K562 (cell line): ENCODE measurements around the gene GNRHR. TPM values are rescaled to one million over a fixed set of nuclear protein-coding genes. Genes with fewer than 3 reads are reported as not detected.

Experiments used
- ATF7 ChIP-seq: fragments of 450-650 bp; IDR thresholded peaks from 2 replicates; pipeline ENCODE4 v1.7.1; 2014; ENCODE audit warnings: mild to moderate bottlenecking, moderate library complexity
- BRF1 ChIP-seq: IDR thresholded peaks from 3 replicates; pipeline ENCODE4 v1.6.1; 2011; ENCODE audit warnings: borderline replicate concordance, mild to moderate bottlenecking; ENCODE audit not compliant: insufficient read length; ENCODE audit errors: extremely low read depth
- CCNT2 ChIP-seq: IDR thresholded peaks from 2 replicates; pipeline ENCODE4 v1.6.1; 2011; ENCODE audit warnings: borderline replicate concordance, low read depth, mild to moderate bottlenecking, moderate library complexity, mixed read lengths, low read length; ENCODE audit not compliant: insufficient read length; ENCODE audit errors: extremely low read depth
- EP300 ChIP-seq: IDR thresholded peaks from 2 replicates; pipeline ENCODE4 v1.6.1; 2012; ENCODE audit warnings: low read length, improper control_type of control experiment
- FOSL1 ChIP-seq: fragments of 200-800 bp; sonication (Bioruptor generic); conservative IDR thresholded peaks from 2 replicates; pipeline ENCODE4 v1.6.1; 2016; ENCODE audit warnings: missing genetic modification characterization, missing compliant biosample characterization
- FUS ChIP-seq: fragments of 200-400 bp; formaldehyde crosslinking; optimal IDR thresholded peaks from 2 replicates; pipeline ENCODE3; 2017; ENCODE audit warnings: low read depth, low read length
- GABPB2 ChIP-seq: fragments of 250-450 bp; sonication (Bioruptor Pico); conservative IDR thresholded peaks from 2 replicates; pipeline ENCODE4 v1.5.1; 2021; ENCODE audit warnings: mild to moderate bottlenecking
- JUND ChIP-seq, 2 experiments: IDR thresholded peaks; 2 replicates in 1 of 2; 3 replicates in 1 of 2; pipeline ENCODE4 v1.6.1; 2011; ENCODE audit warnings: borderline replicate concordance in 2 of 2, low read depth in 2 of 2, low read length in 2 of 2, improper control_type of control experiment in 1 of 2, missing biosample characterization in 1 of 2, missing genetic modification characterization in 1 of 2, missing genetic modification reagents in 1 of 2
- KAT2B ChIP-seq: IDR thresholded peaks from one replicate; pipeline ENCODE4 v1.6.1; 2012; ENCODE audit warnings: low read depth, mild to moderate bottlenecking, control low read depth, inconsistent platforms, low read length, moderate library complexity
- MTA3 ChIP-seq: fragments of 450-650 bp; formaldehyde crosslinking; IDR thresholded peaks from 2 replicates; pipeline ENCODE4 v1.6.1; 2017; ENCODE audit warnings: mild to moderate bottlenecking, borderline replicate concordance
- MYC ChIP-seq, 2 experiments: fragments of 250-450 bp in 1 of 2; sonication (Bioruptor Pico) in 1 of 2; IDR thresholded peaks; 2 replicates each; pipeline versions ENCODE4 v1.5.1 to v1.6.1; 2012 to 2021; ENCODE audit warnings: low read depth in 2 of 2, borderline replicate concordance in 1 of 2, improper control_type of control experiment in 1 of 2, low read length in 1 of 2, mild to moderate bottlenecking in 1 of 2, moderate library complexity in 1 of 2
- NONO ChIP-seq, 2 experiments: fragments of 200-400 bp in 1 of 2; fragments of 450-650 bp in 1 of 2; formaldehyde crosslinking in 1 of 2; IDR thresholded peaks; 2 replicates each; pipeline ENCODE4 v1.6.1; 2017; ENCODE audit warnings: low read depth in 2 of 2, mild to moderate bottlenecking in 2 of 2, moderate library complexity in 2 of 2, low read length in 1 of 2
- PHF8 ChIP-seq: fragments of 200-600 bp; sonication (generic); IDR thresholded peaks from 2 replicates; pipeline ENCODE4 v1.6.1; 2012; ENCODE audit warnings: mixed run types, mild to moderate bottlenecking, inconsistent platforms, low read length, moderate library complexity, borderline replicate concordance
- PHTF2 ChIP-seq: fragments of 250-450 bp; sonication (Bioruptor Pico); IDR thresholded peaks from 2 replicates; pipeline ENCODE4 v1.5.0; 2021; ENCODE audit warnings: mild to moderate bottlenecking
- POLR2AphosphoS5 ChIP-seq: IDR thresholded peaks from 2 replicates; pipeline ENCODE4 v1.6.1; 2011; ENCODE audit warnings: mild to moderate bottlenecking, low read depth, low read length, moderate library complexity; ENCODE audit not compliant: control insufficient read depth, insufficient read depth
- RAD21 ChIP-seq, 2 experiments: fragments of 250-450 bp in 1 of 2; fragments of 450-650 bp in 1 of 2; sonication (Bioruptor Pico) in 1 of 2; formaldehyde crosslinking in 1 of 2; IDR thresholded peaks in 1 of 2; conservative IDR thresholded peaks in 1 of 2; 2 replicates each; pipeline versions ENCODE4 v1.4.0 to v1.8.0; 2020 to 2022; ENCODE audit warnings: mild to moderate bottlenecking in 2 of 2, moderate library complexity in 1 of 2
- RBM17 ChIP-seq: fragments of 200-400 bp; formaldehyde crosslinking; IDR thresholded peaks from 2 replicates; pipeline ENCODE4 v1.6.1; 2017; ENCODE audit warnings: low read depth, mild to moderate bottlenecking, low read length, borderline replicate concordance
- TEAD1 ChIP-seq, 2 experiments: fragments of 450-650 bp in 1 of 2; sonication (generic) in 1 of 2; formaldehyde crosslinking; IDR thresholded peaks; 2 replicates each; pipeline versions ENCODE4 v1.4.0 to v1.8.0; 2020 to 2022; ENCODE audit warnings: mild to moderate bottlenecking in 2 of 2, missing genetic modification reagents in 1 of 2
- TFAM ChIP-seq: fragments of 250-450 bp; sonication (Bioruptor Pico); conservative IDR thresholded peaks from 2 replicates; pipeline ENCODE4 v1.5.0; 2021; ENCODE audit warnings: mild to moderate bottlenecking, moderate library complexity
- ZNF165 ChIP-seq: fragments of 250-450 bp; sonication (Bioruptor Pico); IDR thresholded peaks from 2 replicates; pipeline ENCODE4 v1.4.0; 2020; ENCODE audit warnings: borderline replicate concordance
- ZNF212 ChIP-seq: fragments of 450-650 bp; formaldehyde crosslinking; IDR thresholded peaks from 2 replicates; pipeline ENCODE4 v1.4.0; 2020; ENCODE audit warnings: mild to moderate bottlenecking
- ZNF551 ChIP-seq: fragments of 250-450 bp; sonication (Bioruptor Pico); IDR thresholded peaks from 2 replicates; pipeline ENCODE4 v1.5.0; 2021; ENCODE audit warnings: mild to moderate bottlenecking, moderate library complexity
- ZNF589 ChIP-seq: fragments of 200-800 bp; sonication (Bioruptor generic); IDR thresholded peaks from 2 replicates; pipeline ENCODE4 v1.6.1; 2016; ENCODE audit warnings: low read depth, missing genetic modification characterization, missing compliant biosample characterization
- ZNF707 ChIP-seq: fragments of 250-450 bp; sonication (Bioruptor Pico); conservative IDR thresholded peaks from 2 replicates; pipeline ENCODE4 v1.8.0; 2022; ENCODE audit warnings: inconsistent platforms, mild to moderate bottlenecking, moderate library complexity
- ZNF77 ChIP-seq: fragments of 250-450 bp; sonication (Bioruptor Pico); IDR thresholded peaks from 2 replicates; pipeline ENCODE4 v1.5.0; 2020
- polyA plus RNA-seq, 8 experiments: library from polyadenylated mRNA; depleted of rRNA in 4 of 8; stranded (reverse) in 5 of 8; unstranded in 3 of 8; fragments of >200 nt; fragmentation: Nextera tagmentation in 2 of 8; fragmentation: Illumina TruSeq in 1 of 8; extraction: Ambion mirVana in 2 of 8; extraction: Trizol in 1 of 8; gene quantifications; 2 replicates each; pipeline versions ENCODE4 v1.2.1 to v1.2.3, GENCODE V29; 2011 to 2014; ENCODE audit warnings: inconsistent platforms in 1 of 8, missing spikeins in 1 of 8
- total RNA-seq, 7 experiments: library from RNA; depleted of rRNA in 6 of 7; stranded (reverse); fragments of >200 nt in 6 of 7; fragmentation: Illumina TruSeq in 2 of 7; extraction: Trizol in 2 of 7; gene quantifications; 2 replicates each; pipeline versions ENCODE4 v1.2.1 to v1.2.3, GENCODE V29; 2011 to 2021; ENCODE audit warnings: low replicate concordance in 1 of 7
- TF ChIP-seq, protein P1 (sequence below): fragments of 250-450 bp; sonication (Bioruptor Pico); IDR thresholded peaks from 2 replicates; pipeline ENCODE4 v1.4.0; 2020; ENCODE audit warnings: mild to moderate bottlenecking, moderate library complexity

The GNRHR gene
- total and polyA plus RNA-seq, 9 of the 15 experiments (the other 6 are each of a cell fraction or from before 2014, with no cell fraction given) = 0.06 to 0.13 TPM; not detected in 7

DNA sequence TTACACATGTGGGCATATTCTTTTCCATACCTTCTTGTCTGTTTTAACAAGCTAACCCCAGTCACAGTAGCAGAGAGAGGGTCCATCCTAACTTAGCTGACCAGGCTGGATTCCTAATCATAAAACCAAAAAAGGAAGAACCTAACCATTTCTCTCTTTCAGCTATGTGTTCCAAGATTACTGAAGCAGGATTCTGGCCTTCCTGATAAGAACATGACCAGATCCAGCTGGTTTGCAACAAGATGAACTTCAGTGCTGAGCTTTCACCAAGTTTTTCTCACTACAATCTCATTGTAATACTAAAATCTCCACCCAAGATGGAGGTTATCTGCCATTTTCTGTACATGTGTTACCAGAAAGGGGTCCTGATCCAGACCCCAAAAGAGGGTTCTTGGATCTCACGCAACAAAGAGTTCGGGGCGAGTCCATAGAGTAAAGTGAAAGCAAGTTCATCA is 32.8 kb downstream of the GNRHR start (continued):
- TF ChIP-seq RAD21 (CRISPR knock-in tag; conservative IDR thresholded peaks at IDR 0.05 in 1 of 2, IDR thresholded peaks at IDR 0.05 in 1 of 2) (no peak), PHTF2 (CRISPR knock-in tag) (no peak), ZNF165 (CRISPR knock-in tag) (0 out of 2 replicates have a peak, but pooled peaks have one; percentile 9), ZNF707 (CRISPR knock-in tag) (no peak), ATF7 (no peak), ZNF551 (no peak), ZNF77 (CRISPR knock-in tag) (no peak), FUS (no peak), ZNF212 (CRISPR knock-in tag) (no peak), PHF8 (no peak), TEAD1 (CRISPR knock-in tag; IDR thresholded peaks at IDR 0.05) (0 out of 4 replicates have a peak, but pooled peaks of 1 of the 2 experiments have one; percentile 10), ZNF589 (CRISPR knock-in tag) (no peak), EP300 (peak; percentile 72), TFAM (CRISPR knock-in tag) (no peak), POLR2AphosphoS5 (peak; percentile 70; the same call in 1 of the 2 replicates), CCNT2 (no peak), NONO (IDR thresholded peaks at IDR 0.05; ENCODE audit: low read depth in 2 of 2, low read length in 1 of 2) (no peak), GABPB2 (CRISPR knock-in tag) (no peak), FOSL1 (tag) (no peak), MTA3 (no peak; the same call in 1 of the 2 replicates), MYC (IDR thresholded peaks at IDR 0.05; ENCODE audit: low read depth, low read length) (peak; percentile 48; the same call in 1 of the 2 replicates), MYC (CRISPR knock-in tag; IDR thresholded peaks at IDR 0.05; ENCODE audit: borderline replicate concordance, low read depth) (no peak), JUND (IDR thresholded peaks at IDR 0.05; ENCODE audit: borderline replicate concordance, low read depth, low read length) (no peak), JUND (tag; IDR thresholded peaks at IDR 0.05; ENCODE audit: borderline replicate concordance, low read depth, low read length) (no peak), RBM17 (no peak), BRF1 (no peak), KAT2B (no peak)
- TF ChIP-seq, protein P1, sequence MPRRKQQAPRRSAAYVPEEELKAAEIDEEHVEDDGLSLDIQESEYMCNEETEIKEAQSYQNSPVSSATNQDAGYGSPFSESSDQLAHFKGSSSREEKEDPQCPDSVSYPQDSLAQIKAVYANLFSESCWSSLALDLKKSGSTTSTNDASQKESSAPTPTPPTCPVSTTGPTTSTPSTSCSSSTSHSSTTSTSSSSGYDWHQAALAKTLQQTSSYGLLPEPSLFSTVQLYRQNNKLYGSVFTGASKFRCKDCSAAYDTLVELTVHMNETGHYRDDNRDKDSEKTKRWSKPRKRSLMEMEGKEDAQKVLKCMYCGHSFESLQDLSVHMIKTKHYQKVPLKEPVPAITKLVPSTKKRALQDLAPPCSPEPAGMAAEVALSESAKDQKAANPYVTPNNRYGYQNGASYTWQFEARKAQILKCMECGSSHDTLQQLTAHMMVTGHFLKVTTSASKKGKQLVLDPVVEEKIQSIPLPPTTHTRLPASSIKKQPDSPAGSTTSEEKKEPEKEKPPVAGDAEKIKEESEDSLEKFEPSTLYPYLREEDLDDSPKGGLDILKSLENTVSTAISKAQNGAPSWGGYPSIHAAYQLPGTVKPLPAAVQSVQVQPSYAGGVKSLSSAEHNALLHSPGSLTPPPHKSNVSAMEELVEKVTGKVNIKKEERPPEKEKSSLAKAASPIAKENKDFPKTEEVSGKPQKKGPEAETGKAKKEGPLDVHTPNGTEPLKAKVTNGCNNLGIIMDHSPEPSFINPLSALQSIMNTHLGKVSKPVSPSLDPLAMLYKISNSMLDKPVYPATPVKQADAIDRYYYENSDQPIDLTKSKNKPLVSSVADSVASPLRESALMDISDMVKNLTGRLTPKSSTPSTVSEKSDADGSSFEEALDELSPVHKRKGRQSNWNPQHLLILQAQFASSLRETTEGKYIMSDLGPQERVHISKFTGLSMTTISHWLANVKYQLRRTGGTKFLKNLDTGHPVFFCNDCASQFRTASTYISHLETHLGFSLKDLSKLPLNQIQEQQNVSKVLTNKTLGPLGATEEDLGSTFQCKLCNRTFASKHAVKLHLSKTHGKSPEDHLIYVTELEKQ (CRISPR knock-in tag) = no peak
